Brain pericyte (primary cell): Measurements from ENCODE around the gene ERVFRD-1.
"Not testable (repeated sequence)": the region's sequence is repeated elsewhere in the genome, so short reads cannot be mapped to it uniquely, and the experiment has no call there.

Experiments
- DNase-seq: peaks from one replicate; pipeline ENCODE4 v3.0.0-alpha.2; 2012; ENCODE audit warnings: low read depth, low spot score

Gene ERVFRD-1

GRCh38 chr6:11129908-11130565 is 18.5 kb upstream of the ERVFRD-1 start:
- DNase-seq: no peak

- DNase-seq: no peak
Measured at GRCh38 chr6:11128608-11129007, 17.1 kb upstream of the ERVFRD-1 start.

GRCh38 chr6:11126876-11127275 is 15.4 kb upstream of the ERVFRD-1 start:
- no peak for DNase-seq

- no peak for DNase-seq
Measured at GRCh38 chr6:11123978-11124377, 12.5 kb upstream of the ERVFRD-1 start.

GRCh38 chr6:11122380-11122779 is 10.9 kb upstream of the ERVFRD-1 start:
- no peak for DNase-seq

GRCh38 chr6:11121851-11122250 is 10.3 kb upstream of the ERVFRD-1 start:
- peak; percentile 34 for DNase-seq

GRCh38 chr6:11120271-11121005 is 8.9 kb upstream of the ERVFRD-1 start:
- DNase-seq: no peak

- not testable (repeated sequence) for DNase-seq
Measured at GRCh38 chr6:11115808-11116536, 4.4 kb upstream of the ERVFRD-1 start.

- no peak for DNase-seq
Measured at GRCh38 chr6:11113038-11113437, 1.5 kb upstream of the ERVFRD-1 start.

GRCh38 chr6:11111769-11112437 is 378 bp upstream of the ERVFRD-1 start:
- no peak for DNase-seq

- DNase-seq: no peak
Measured at GRCh38 chr6:11108726-11109125, 2.8 kb downstream of the ERVFRD-1 start.

GRCh38 chr6:11103065-11103464 is 8.5 kb downstream of the ERVFRD-1 start:
- DNase-seq: no peak

GRCh38 chr6:11101417-11101816 is 10.1 kb downstream of the ERVFRD-1 start:
- DNase-seq: no peak

GRCh38 chr6:11098004-11098403 is 13.5 kb downstream of the ERVFRD-1 start:
- no peak for DNase-seq

- no peak for DNase-seq
Measured at GRCh38 chr6:11097476-11097875, 14.0 kb downstream of the ERVFRD-1 start.

GRCh38 chr6:11096109-11096508 is 15.4 kb downstream of the ERVFRD-1 start:
- no peak for DNase-seq

GRCh38 chr6:11094941-11095340 is 16.6 kb downstream of the ERVFRD-1 start:
- DNase-seq: no peak

- no peak for DNase-seq
Measured at GRCh38 chr6:11094411-11094851, 17.1 kb downstream of the ERVFRD-1 start.

GRCh38 chr6:11093626-11094410 is 17.7 kb downstream of the ERVFRD-1 start, which contains the start of gene SMIM13:
Gene SMIM13, plus strand, starts transcription at chr6:11093834. Its CDS starts 480 bp downstream, at chr6:11094314.
- peak; percentile 95 for DNase-seq

- no peak for DNase-seq
Measured at GRCh38 chr6:11093376-11093625, 18.2 kb downstream of the ERVFRD-1 start.

- DNase-seq: no peak
Measured at GRCh38 chr6:11092668-11093375, 18.7 kb downstream of the ERVFRD-1 start.
